ENCODE data around the gene APOF. TPM values are rescaled to one million over a fixed set of nuclear protein-coding genes. Genes with fewer than 3 reads are reported as not detected.

APOF gene
- total and polyA plus RNA-seq, 4 donors: 0.12 TPM; not detected in 3

GRCh38 chr12:56359851-56360767, 2.5 kb downstream of the APOF start, which contains the start of gene STAT2:
Gene STAT2 (minus strand): TSS chr12:56360107. CDS start chr12:56356571, 3,536 bp downstream.
- Histone ChIP-seq H3K27ac (ENCODE audit: low read depth in 1 of 2, low read length in 1 of 2) (peak within 1 kb of the TSS; percentile 87 to 95), H3K4me1 (ENCODE audit: control insufficient read depth in 5 of 5, insufficient read depth in 5 of 5, low read length in 5 of 5) (peaks cover 0 to 15% (median 4%) of the 10 kb centered on the region in 5 donors), H3K36me3 (ENCODE audit: control insufficient read depth in 4 of 4, insufficient read depth in 4 of 4, low read length in 4 of 4) (peaks cover 0 to 14% (median 11%) of the 10 kb centered on the region in 4 donors), H3K9me3 (ENCODE audit: control insufficient read depth in 4 of 4, insufficient read depth in 3 of 4, low read length in 3 of 4) (no peaks in the 10 kb centered on the region), H3K4me3 (peak within 1 kb of the TSS; percentile 76), H3K27me3 (ENCODE audit: control insufficient read depth in 3 of 3, insufficient read depth in 3 of 3, low read length in 2 of 3) (no peaks in the 10 kb centered on the region), H3K9ac (ENCODE audit: insufficient read depth in 1 of 2, low read length in 2 of 2) (peak within 1 kb of the TSS; percentile 83 to 98)
- 0% methylated on average over 54 of the region's 54 CpGs for WGBS, 2 donors
- ATAC-seq (ENCODE audit: insufficient read depth, low FRiP score) (peak; percentile 97), DNase-seq (peak; percentile 100)
- TF ChIP-seq, protein P1, sequence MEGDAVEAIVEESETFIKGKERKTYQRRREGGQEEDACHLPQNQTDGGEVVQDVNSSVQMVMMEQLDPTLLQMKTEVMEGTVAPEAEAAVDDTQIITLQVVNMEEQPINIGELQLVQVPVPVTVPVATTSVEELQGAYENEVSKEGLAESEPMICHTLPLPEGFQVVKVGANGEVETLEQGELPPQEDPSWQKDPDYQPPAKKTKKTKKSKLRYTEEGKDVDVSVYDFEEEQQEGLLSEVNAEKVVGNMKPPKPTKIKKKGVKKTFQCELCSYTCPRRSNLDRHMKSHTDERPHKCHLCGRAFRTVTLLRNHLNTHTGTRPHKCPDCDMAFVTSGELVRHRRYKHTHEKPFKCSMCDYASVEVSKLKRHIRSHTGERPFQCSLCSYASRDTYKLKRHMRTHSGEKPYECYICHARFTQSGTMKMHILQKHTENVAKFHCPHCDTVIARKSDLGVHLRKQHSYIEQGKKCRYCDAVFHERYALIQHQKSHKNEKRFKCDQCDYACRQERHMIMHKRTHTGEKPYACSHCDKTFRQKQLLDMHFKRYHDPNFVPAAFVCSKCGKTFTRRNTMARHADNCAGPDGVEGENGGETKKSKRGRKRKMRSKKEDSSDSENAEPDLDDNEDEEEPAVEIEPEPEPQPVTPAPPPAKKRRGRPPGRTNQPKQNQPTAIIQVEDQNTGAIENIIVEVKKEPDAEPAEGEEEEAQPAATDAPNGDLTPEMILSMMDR (IDR thresholded peaks at IDR 0.05; ENCODE audit: control extremely low read depth, extremely low read depth): peak; percentile 0

- Histone ChIP-seq H3K27me3 (ENCODE audit: control insufficient read depth in 3 of 3, insufficient read depth in 3 of 3, low read length in 2 of 3) (no peaks in the 10 kb centered on the region), H3K27ac (ENCODE audit: low read depth in 1 of 2, low read length in 1 of 2) (peak overlapping the region; percentile 10 to 74), H3K9me3 (ENCODE audit: control insufficient read depth in 4 of 4, insufficient read depth in 3 of 4, low read length in 3 of 4) (no peaks in the 10 kb centered on the region), H3K36me3 (ENCODE audit: control insufficient read depth in 4 of 4, insufficient read depth in 4 of 4, low read length in 4 of 4) (peaks cover 9 to 25% (median 22%) of the 10 kb centered on the region in 4 donors), H3K4me3 (peak overlapping the region; percentile 23), H3K9ac (ENCODE audit: insufficient read depth in 1 of 2, low read length in 2 of 2) (peak overlapping the region; percentile 83 to 98), H3K4me1 (ENCODE audit: control insufficient read depth in 5 of 5, insufficient read depth in 5 of 5, low read length in 5 of 5) (peaks cover 0 to 15% (median 4%) of the 10 kb centered on the region in 5 donors)
- TF ChIP-seq, protein P1 (IDR thresholded peaks at IDR 0.05; ENCODE audit: control extremely low read depth, extremely low read depth): no peak
- ATAC-seq (ENCODE audit: insufficient read depth, low FRiP score): no peak
- WGBS, 2 donors: 2 to 3% methylated on average over 1 of the region's 1 CpG
- peak in 2 of 3 donors; percentile 40 to 54 for DNase-seq
These were observed 3.7 kb downstream of the APOF start for GRCh38 chr12:56358836-56359532.

DNA sequence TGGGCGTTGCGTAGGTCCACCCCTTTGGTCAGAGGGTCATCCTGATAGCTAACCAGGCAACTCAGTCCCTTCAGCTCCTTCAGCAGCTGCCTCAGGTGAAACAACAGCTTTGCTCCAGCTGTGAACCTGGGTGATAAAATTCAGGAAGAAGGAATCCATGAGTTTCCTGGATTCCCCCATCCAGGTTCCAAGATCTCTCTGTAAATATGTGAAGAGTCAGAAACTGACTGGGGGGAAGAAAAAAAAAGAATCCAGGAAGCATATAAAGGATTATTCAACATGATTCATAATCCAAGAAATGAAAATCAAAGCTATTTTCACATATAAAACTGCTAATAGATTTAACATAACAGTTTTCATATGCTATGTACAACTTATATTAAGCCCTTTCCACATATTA, 11.3 kb downstream of the APOF start:
- Histone ChIP-seq H3K9ac (ENCODE audit: insufficient read depth in 1 of 2, low read length in 2 of 2) (no peak overlapping the region), H3K27me3 (ENCODE audit: control insufficient read depth in 3 of 3, insufficient read depth in 3 of 3, low read length in 2 of 3) (no peaks in the 10 kb centered on the region), H3K36me3 (ENCODE audit: control insufficient read depth in 4 of 4, insufficient read depth in 4 of 4, low read length in 4 of 4) (peaks cover 34 to 71% (median 58%) of the 10 kb centered on the region in 4 donors), H3K27ac (ENCODE audit: low read depth in 1 of 2, low read length in 1 of 2) (no peak overlapping the region), H3K4me3 (no peak overlapping the region), H3K4me1 (ENCODE audit: control insufficient read depth in 5 of 5, insufficient read depth in 5 of 5, low read length in 5 of 5) (no peaks in the 10 kb centered on the region), H3K9me3 (ENCODE audit: control insufficient read depth in 4 of 4, insufficient read depth in 3 of 4, low read length in 3 of 4) (no peaks in the 10 kb centered on the region)
- no peak for DNase-seq
- 96 to 100% methylated on average over 2 of the region's 2 CpGs for WGBS, 2 donors
- no peak for ATAC-seq (ENCODE audit: insufficient read depth, low FRiP score)
- TF ChIP-seq, protein P1 (IDR thresholded peaks at IDR 0.05; ENCODE audit: control extremely low read depth, extremely low read depth): no peak

Measured in lung (tissue), 12 donors.